Endothelial cell (in vitro differentiated cells): ENCODE data around the gene LAMA1. TPM values are rescaled to one million over a fixed set of nuclear protein-coding genes. Genes with fewer than 3 reads are reported as not detected.

Source experiments
- DNase-seq: peaks from one replicate; pipeline ENCODE4 v3.0.0; 2021; ENCODE audit warnings: low spot score
- H3K27ac Mint-ChIP-seq: one replicate; pipeline ENCODE4 v1.8.0; 2021; ENCODE audit warnings: mixed read lengths, inconsistent platforms; ENCODE audit not compliant: unreplicated experiment
- H3K27me3 Mint-ChIP-seq: one replicate; pipeline ENCODE4 v1.8.0; 2021; ENCODE audit warnings: mild to moderate bottlenecking, moderate library complexity, mixed read lengths, inconsistent platforms; ENCODE audit not compliant: unreplicated experiment
- H3K36me3 Mint-ChIP-seq: one replicate; pipeline ENCODE4 v1.8.0; 2021; ENCODE audit warnings: mild to moderate bottlenecking, low read depth, mixed read lengths, inconsistent platforms; ENCODE audit not compliant: unreplicated experiment
- H3K4me1 Mint-ChIP-seq: one replicate; pipeline ENCODE4 v1.8.0; 2021; ENCODE audit warnings: mild to moderate bottlenecking, mixed read lengths, inconsistent platforms; ENCODE audit not compliant: unreplicated experiment
- H3K4me3 Mint-ChIP-seq: one replicate; pipeline ENCODE4 v1.8.0; 2021; ENCODE audit warnings: mild to moderate bottlenecking, mixed read lengths, inconsistent platforms; ENCODE audit not compliant: unreplicated experiment
- H3K9me3 Mint-ChIP-seq: one replicate; pipeline ENCODE4 v1.8.0; 2021; ENCODE audit warnings: mixed read lengths, inconsistent platforms; ENCODE audit not compliant: unreplicated experiment
- total RNA-seq: library from RNA; stranded (reverse); fragmentation: NEBNext Ultra II Directional; extraction: Animal tissue kit (Norgen Biotek cat#: 25700); gene quantifications from one replicate; pipeline ENCODE4 v1.2.1, GENCODE V29; 2021; ENCODE audit not compliant: unreplicated experiment
- TF ChIP-seq, protein P1 (sequence below): fragments of 200-600 bp; sonication (generic); IDR thresholded peaks from one replicate; pipeline ENCODE4 v1.5.0; 2021; ENCODE audit warnings: antibody characterized with exemption; ENCODE audit not compliant: unreplicated experiment

Gene LAMA1
- total RNA-seq, 1 donor from 2014 or later: 8.7 TPM

DNA sequence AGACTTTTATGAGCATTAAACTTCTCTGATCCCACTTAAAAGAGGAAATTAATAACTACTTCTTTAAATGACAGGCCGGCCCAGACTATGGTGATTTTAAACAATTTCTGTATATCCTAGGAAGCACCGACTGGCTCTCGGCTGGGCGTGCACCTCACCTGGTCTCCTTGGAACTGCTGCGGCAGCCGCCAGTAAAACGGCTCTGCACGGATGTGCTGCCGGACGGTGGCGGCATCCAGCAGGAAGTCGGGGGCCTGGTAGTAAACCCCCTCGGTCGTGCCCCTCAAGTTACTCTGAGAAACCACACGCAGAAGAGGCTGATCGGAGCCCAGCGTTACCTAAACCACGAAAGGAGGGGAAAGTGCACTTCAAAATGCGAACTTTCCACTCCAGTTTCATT, 106.5 kb downstream of the LAMA1 start:
- TF ChIP-seq, protein P1, sequence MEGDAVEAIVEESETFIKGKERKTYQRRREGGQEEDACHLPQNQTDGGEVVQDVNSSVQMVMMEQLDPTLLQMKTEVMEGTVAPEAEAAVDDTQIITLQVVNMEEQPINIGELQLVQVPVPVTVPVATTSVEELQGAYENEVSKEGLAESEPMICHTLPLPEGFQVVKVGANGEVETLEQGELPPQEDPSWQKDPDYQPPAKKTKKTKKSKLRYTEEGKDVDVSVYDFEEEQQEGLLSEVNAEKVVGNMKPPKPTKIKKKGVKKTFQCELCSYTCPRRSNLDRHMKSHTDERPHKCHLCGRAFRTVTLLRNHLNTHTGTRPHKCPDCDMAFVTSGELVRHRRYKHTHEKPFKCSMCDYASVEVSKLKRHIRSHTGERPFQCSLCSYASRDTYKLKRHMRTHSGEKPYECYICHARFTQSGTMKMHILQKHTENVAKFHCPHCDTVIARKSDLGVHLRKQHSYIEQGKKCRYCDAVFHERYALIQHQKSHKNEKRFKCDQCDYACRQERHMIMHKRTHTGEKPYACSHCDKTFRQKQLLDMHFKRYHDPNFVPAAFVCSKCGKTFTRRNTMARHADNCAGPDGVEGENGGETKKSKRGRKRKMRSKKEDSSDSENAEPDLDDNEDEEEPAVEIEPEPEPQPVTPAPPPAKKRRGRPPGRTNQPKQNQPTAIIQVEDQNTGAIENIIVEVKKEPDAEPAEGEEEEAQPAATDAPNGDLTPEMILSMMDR: no peak
- Mint-ChIP-seq H3K4me1 (no peaks in the 10 kb centered on the region), H3K36me3 (no peaks in the 10 kb centered on the region), H3K27me3 (peaks cover 1% of the 10 kb centered on the region), H3K4me3 (no peak overlapping the region), H3K27ac (no peak overlapping the region), H3K9me3 (no peaks in the 10 kb centered on the region)
- DNase-seq: no peak

- no peak overlapping the region for H3K4me3 Mint-ChIP-seq
- peaks cover 2% of the 10 kb centered on the region for H3K4me1 Mint-ChIP-seq
- no peak for DNase-seq
- no peaks in the 10 kb centered on the region for H3K36me3 Mint-ChIP-seq
- no peak overlapping the region for H3K27ac Mint-ChIP-seq
- TF ChIP-seq, protein P1: no peak
- no peaks in the 10 kb centered on the region for H3K9me3 Mint-ChIP-seq
- no peaks in the 10 kb centered on the region for H3K27me3 Mint-ChIP-seq
Observed at GRCh38 chr18:7004009-7004408, 113.6 kb downstream of the LAMA1 start.

DNA sequence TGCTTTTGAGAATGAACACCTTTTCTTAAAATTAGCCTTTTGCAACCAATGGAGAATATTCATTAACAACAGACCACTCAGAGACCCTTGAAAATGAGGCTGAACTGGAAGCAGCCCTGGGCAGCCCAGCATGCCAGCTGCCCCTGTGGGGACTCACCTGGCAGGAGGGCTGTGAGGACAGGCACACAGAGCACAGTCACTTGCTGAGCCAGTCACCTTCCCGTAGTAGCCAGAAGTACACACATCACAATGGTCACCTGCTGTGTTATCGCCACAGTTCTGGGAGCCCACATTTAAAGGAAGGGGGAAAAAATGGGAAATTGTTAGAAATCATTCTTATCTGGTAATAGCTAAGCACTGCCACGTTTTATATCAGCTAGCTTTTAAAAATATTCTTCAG, 115.5 kb downstream of the LAMA1 start:
- TF ChIP-seq, protein P1: no peak
- DNase-seq: no peak
- H3K36me3 Mint-ChIP-seq: no peaks in the 10 kb centered on the region
- H3K27me3 Mint-ChIP-seq: no peaks in the 10 kb centered on the region
- H3K9me3 Mint-ChIP-seq: no peaks in the 10 kb centered on the region
- H3K27ac Mint-ChIP-seq: no peak overlapping the region
- H3K4me1 Mint-ChIP-seq: peaks cover 6% of the 10 kb centered on the region
- H3K4me3 Mint-ChIP-seq: no peak overlapping the region

- Mint-ChIP-seq H3K36me3 (no peaks in the 10 kb centered on the region), H3K27me3 (no peaks in the 10 kb centered on the region), H3K4me1 (peaks cover 6% of the 10 kb centered on the region), H3K27ac (peak overlapping the region; percentile 38), H3K9me3 (no peaks in the 10 kb centered on the region), H3K4me3 (no peak overlapping the region)
- no peak for DNase-seq
- TF ChIP-seq, protein P1: no peak
Observed at GRCh38 chr18:7000484-7001096, 117.0 kb downstream of the LAMA1 start.

- TF ChIP-seq, protein P1: no peak
- no peak for DNase-seq
- peaks cover 15% of the 10 kb centered on the region for H3K4me1 Mint-ChIP-seq
- H3K4me3 Mint-ChIP-seq: no peak overlapping the region
- H3K27me3 Mint-ChIP-seq: no peaks in the 10 kb centered on the region
- H3K9me3 Mint-ChIP-seq: no peaks in the 10 kb centered on the region
- no peaks in the 10 kb centered on the region for H3K36me3 Mint-ChIP-seq
- H3K27ac Mint-ChIP-seq: no peak overlapping the region
Observed at GRCh38 chr18:6997808-6998207, 119.8 kb downstream of the LAMA1 start.
